Astrocyte (in vitro differentiated cells and primary cell): ENCODE results near the gene HPS6.

Experiments
- CTCF ChIP-seq: IDR thresholded peaks from 2 replicates; pipeline ENCODE4 v1.5.1; 2011; ENCODE audit warnings: low read depth, mild to moderate bottlenecking, inconsistent platforms, low read length, moderate library complexity; ENCODE audit not compliant: insufficient read depth
- EZH2 ChIP-seq: IDR thresholded peaks from 2 replicates; pipeline ENCODE4 v1.6.1; 2012; ENCODE audit warnings: mild to moderate bottlenecking, low read length, inconsistent platforms; ENCODE audit not compliant: insufficient read depth

GRCh38 chr10:102090772-102091171 lies 25.6 kb downstream of the HPS6 start:
- TF ChIP-seq CTCF (no peak), EZH2 (no peak)
